Testis (tissue), 2 donors: ENCODE data around the gene ATP11A.

Source experiments
- POLR2A ChIP-seq: fragments of 450-650 bp; IDR thresholded peaks from one replicate; pipeline ENCODE4 v1.6.1; 2017; ENCODE audit warnings: antibody characterized with exemption, mild to moderate bottlenecking, moderate library complexity
- TF ChIP-seq, protein P1 (sequence below), 3 experiments: fragments of 450-650 bp in 2 of 3; fragments of 200-600 bp in 1 of 3; sonication (generic) in 1 of 3; IDR thresholded peaks; one replicate each; pipeline ENCODE4 v1.5.1; 2016 to 2019; ENCODE audit warnings: antibody characterized with exemption in 3 of 3, mild to moderate bottlenecking in 2 of 3, moderate library complexity in 1 of 3

- TF ChIP-seq, protein P1, sequence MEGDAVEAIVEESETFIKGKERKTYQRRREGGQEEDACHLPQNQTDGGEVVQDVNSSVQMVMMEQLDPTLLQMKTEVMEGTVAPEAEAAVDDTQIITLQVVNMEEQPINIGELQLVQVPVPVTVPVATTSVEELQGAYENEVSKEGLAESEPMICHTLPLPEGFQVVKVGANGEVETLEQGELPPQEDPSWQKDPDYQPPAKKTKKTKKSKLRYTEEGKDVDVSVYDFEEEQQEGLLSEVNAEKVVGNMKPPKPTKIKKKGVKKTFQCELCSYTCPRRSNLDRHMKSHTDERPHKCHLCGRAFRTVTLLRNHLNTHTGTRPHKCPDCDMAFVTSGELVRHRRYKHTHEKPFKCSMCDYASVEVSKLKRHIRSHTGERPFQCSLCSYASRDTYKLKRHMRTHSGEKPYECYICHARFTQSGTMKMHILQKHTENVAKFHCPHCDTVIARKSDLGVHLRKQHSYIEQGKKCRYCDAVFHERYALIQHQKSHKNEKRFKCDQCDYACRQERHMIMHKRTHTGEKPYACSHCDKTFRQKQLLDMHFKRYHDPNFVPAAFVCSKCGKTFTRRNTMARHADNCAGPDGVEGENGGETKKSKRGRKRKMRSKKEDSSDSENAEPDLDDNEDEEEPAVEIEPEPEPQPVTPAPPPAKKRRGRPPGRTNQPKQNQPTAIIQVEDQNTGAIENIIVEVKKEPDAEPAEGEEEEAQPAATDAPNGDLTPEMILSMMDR (IDR thresholded peaks at IDR 0.05) = no peak
- TF ChIP-seq POLR2A = no peak
Measured at GRCh38 chr13:112718318-112718717, 28.5 kb downstream of the ATP11A start.
